BLaER1 treated with 17β-estradiol and CSF1 and Interleukin-3, amounts not matched to agents 10 nM and 100 nM (cell line): ENCODE data around the gene GNG2.

ENCODE experiments used
- H3K27ac ChIP-seq, 11 experiments: shearing (Covaris generic); formaldehyde crosslinking; 2 replicates each; pipeline ENCODE4 v1.8.1; 2022
- H3K27me3 ChIP-seq, 11 experiments: shearing (Covaris generic); formaldehyde crosslinking; 2 replicates each; pipeline ENCODE4 v1.8.1; 2022
- H3K36me3 ChIP-seq, 11 experiments: shearing (Covaris generic); formaldehyde crosslinking; 2 replicates each; pipeline ENCODE4 v1.8.1; 2022
- H3K4me1 ChIP-seq, 10 experiments: shearing (Covaris generic); formaldehyde crosslinking; 2 replicates each; pipeline ENCODE4 v1.8.1; 2022
- H3K4me2 ChIP-seq, 11 experiments: shearing (Covaris generic); formaldehyde crosslinking; 2 replicates each; pipeline ENCODE4 v1.8.1; 2022
- H3K4me3 ChIP-seq, 10 experiments: shearing (Covaris generic); formaldehyde crosslinking; 2 replicates each; pipeline ENCODE4 v1.8.1; 2022
- H3K9ac ChIP-seq, 11 experiments: shearing (Covaris generic); formaldehyde crosslinking; 2 replicates each; pipeline ENCODE4 v1.8.1; 2022
- H3K9me3 ChIP-seq, 11 experiments: shearing (Covaris generic); formaldehyde crosslinking; replicated peaks in 1 of 11; 2 replicates each; pipeline ENCODE4 v1.8.1; 2022
- H4K20me1 ChIP-seq, 11 experiments: shearing (Covaris generic); formaldehyde crosslinking; 2 replicates each; pipeline ENCODE4 v1.8.1; 2022
- Cebpa-rat ChIP-seq, 11 experiments: shearing (Covaris generic); IDR thresholded peaks; 2 replicates each; pipeline ENCODE4 v1.8.1; 2022

The GNG2 gene

DNA sequence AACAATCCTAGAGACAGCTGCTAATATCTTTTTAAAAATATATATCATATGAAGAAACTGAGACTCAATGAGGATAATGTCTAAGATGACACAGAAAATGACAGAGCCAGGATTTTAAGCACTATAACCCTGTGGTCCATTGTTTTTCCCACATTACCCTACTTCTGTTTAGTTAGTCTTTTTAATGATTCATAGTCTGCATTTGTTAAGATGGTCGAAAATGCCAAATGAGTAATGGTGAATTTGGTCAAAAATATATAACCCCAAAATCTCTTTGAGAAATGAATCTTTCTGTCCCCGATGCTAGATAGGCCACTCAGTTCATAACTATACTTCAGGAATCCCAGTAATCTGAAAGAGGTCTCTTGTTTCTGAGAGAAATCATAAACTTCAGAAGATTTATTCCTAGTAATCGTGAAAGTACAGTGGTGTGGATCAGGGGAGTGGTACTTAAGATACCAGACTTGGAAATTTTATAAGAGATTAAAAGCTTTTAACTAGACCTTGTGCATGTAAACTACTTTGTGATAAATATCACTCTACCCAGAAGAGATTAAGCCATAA, 139.7 kb downstream of the GNG2 start:
- Histone ChIP-seq H4K20me1 (peaks cover 1 to 35% (median 11%) of the 10 kb centered on the region in 11 experiments; a peak in 14 of 22 replicates), H3K9me3 (no peaks in the 10 kb centered on the region), H3K27me3 (no peaks in the 10 kb centered on the region), H3K4me2 (no peak overlapping the region), H3K4me3 (no peak overlapping the region), H3K36me3 (peaks cover 91 to 100% (median 97%) of the 10 kb centered on the region in 11 experiments), H3K4me1 (peaks cover 0 to 5% (median 0%) of the 10 kb centered on the region in 10 experiments; a peak in 5 of 20 replicates), H3K27ac (no peak overlapping the region), H3K9ac (no peak overlapping the region)
- TF ChIP-seq Cebpa-rat (IDR thresholded peaks at IDR 0.05): no peak

DNA sequence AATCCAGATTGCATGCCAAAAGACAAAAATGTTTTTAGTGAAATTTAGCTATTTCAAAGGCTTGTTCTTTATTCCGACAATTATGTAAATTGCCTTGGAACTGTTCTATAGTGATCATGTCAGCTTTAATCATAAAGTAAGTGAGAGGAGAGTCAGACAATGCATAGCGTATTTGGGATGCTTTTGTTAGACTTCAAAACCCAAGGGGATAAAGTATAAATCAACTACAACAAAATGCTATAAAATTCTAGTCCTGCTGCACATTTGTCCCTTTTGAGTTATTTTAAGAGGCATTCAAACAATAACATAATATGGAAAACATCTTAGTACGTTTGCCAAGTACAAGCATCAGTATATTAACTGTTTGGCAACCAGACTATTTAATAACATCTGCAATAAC, 140.3 kb downstream of the GNG2 start:
- no peak overlapping the region for H3K4me2 ChIP-seq
- no peaks in the 10 kb centered on the region for H3K27me3 ChIP-seq
- no peak overlapping the region for H3K4me3 ChIP-seq
- no peaks in the 10 kb centered on the region for H3K9me3 ChIP-seq
- H3K4me1 ChIP-seq: no peaks in the 10 kb centered on the region
- peaks cover 91 to 100% (median 97%) of the 10 kb centered on the region in 11 experiments for H3K36me3 ChIP-seq
- no peak overlapping the region for H3K9ac ChIP-seq
- no peak for TF ChIP-seq Cebpa-rat (IDR thresholded peaks at IDR 0.05)
- H4K20me1 ChIP-seq: peaks cover 0 to 35% (median 10%) of the 10 kb centered on the region in 11 experiments; a peak in 11 of 22 replicates
- no peak overlapping the region for H3K27ac ChIP-seq

DNA sequence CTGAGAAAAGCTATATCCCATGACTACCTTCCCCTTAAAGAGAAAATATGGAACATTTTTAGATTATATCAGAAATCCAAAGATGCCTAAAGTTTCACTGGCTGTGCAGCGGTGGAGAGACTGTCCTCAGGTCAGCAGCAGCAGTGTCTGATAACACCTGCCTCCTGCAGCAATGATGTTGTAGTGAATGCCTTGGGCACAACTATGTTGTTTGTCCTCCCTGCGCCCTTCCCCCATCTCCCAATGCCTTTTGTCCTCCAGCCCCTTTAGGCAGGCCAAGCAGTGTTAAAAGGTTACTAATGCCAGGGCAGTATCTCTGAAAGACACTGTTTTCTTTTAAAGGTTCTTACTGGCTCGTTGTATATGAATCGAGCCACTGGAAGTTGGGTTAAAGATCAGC, 142.1 kb downstream of the GNG2 start:
- Histone ChIP-seq H3K4me1 (no peaks in the 10 kb centered on the region), H3K4me2 (no peak overlapping the region), H3K9me3 (no peaks in the 10 kb centered on the region), H3K4me3 (no peak overlapping the region), H3K9ac (no peak overlapping the region), H3K36me3 (peaks cover 97 to 100% (median 100%) of the 10 kb centered on the region in 11 experiments), H3K27ac (no peak overlapping the region), H3K27me3 (no peaks in the 10 kb centered on the region), H4K20me1 (peaks cover 0 to 24% (median 0%) of the 10 kb centered on the region in 11 experiments; a peak in 6 of 22 replicates)
- no peak for TF ChIP-seq Cebpa-rat (IDR thresholded peaks at IDR 0.05)

DNA sequence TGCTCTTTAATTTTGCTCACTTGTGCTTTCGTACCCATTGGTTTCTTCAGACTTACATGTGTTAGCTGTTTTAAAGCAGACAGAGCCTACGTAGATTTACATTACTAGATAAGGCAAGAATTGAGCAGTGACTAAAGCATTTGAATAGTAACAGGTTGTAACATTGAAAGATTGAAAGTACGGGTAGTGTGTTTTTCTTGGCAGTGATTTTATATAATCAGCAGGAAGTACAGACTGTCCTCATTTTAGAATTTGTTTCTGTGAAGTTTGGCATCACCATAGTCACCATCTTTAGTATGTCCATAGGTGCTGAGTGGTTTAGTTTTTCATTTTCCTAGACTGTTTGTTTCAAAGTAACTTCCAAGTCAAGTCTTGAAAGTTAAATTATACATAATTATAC, 142.9 kb downstream of the GNG2 start:
- no peak overlapping the region for H3K4me3 ChIP-seq
- peaks cover 0 to 24% (median 0%) of the 10 kb centered on the region in 11 experiments; a peak in 7 of 22 replicates for H4K20me1 ChIP-seq
- no peak overlapping the region for H3K9ac ChIP-seq
- no peak overlapping the region for H3K27ac ChIP-seq
- peaks cover 98 to 100% (median 100%) of the 10 kb centered on the region in 11 experiments for H3K36me3 ChIP-seq
- no peaks in the 10 kb centered on the region for H3K9me3 ChIP-seq
- no peak overlapping the region for H3K4me2 ChIP-seq
- no peak for TF ChIP-seq Cebpa-rat (IDR thresholded peaks at IDR 0.05)
- no peaks in the 10 kb centered on the region for H3K27me3 ChIP-seq
- H3K4me1 ChIP-seq: no peaks in the 10 kb centered on the region

DNA sequence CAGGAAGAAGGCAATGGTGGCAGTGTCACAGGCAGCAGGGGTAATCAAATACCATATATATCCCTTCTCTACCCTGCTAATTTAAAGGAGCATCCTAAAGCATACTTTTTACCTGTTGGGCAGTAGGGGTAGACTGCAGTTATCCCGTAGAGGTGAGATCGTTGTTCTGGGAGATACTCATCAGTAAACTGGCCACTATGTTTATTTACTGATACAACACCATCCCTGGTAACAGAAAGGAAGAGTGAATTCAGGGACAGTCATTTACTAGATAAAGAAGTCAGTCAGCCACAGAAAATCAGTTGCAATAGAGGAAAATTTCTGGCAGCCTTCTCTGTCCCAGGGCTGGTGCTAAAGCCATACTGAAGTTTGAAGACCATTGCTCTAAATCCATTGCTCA, 145.2 kb downstream of the GNG2 start:
- Histone ChIP-seq H3K4me3 (no peak overlapping the region), H3K9ac (no peak overlapping the region), H3K4me1 (peaks cover 0 to under 1% (median 0%) of the 10 kb centered on the region in 10 experiments; a peak in 1 of 20 replicates), H3K4me2 (no peak overlapping the region), H4K20me1 (peaks cover 0 to 24% (median 0%) of the 10 kb centered on the region in 11 experiments; a peak in 7 of 22 replicates), H3K36me3 (peaks cover 98 to 100% (median 100%) of the 10 kb centered on the region in 11 experiments), H3K27ac (no peak overlapping the region), H3K9me3 (no peaks in the 10 kb centered on the region), H3K27me3 (no peaks in the 10 kb centered on the region)
- TF ChIP-seq Cebpa-rat (IDR thresholded peaks at IDR 0.05): no peak

DNA sequence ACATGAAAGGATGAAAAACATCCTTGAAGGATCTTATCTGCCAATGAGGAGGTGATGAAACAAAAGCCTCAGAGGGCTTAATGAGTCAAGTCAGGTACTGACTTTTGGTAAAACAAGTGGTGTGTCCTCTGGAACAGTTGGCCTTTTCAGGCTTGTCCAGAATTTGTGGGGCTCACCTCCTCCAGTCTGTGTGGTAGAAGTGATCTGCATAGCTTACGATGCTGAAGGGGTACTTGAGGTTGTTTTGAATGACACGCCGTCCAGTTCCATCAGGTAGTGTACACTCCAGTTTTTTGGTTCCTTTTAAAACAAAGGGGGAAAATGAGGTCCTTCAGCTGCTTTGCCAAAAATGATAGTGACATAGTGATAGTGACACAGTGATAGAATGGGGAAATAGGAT, 145.9 kb downstream of the GNG2 start:
- Histone ChIP-seq H3K9ac (no peak overlapping the region), H3K4me2 (no peak overlapping the region), H3K9me3 (no peaks in the 10 kb centered on the region), H3K4me1 (peaks cover 0 to 7% (median 4%) of the 10 kb centered on the region in 10 experiments; a peak in 15 of 20 replicates), H3K27me3 (no peaks in the 10 kb centered on the region), H4K20me1 (peaks cover 0 to 19% (median 0%) of the 10 kb centered on the region in 11 experiments; a peak in 7 of 22 replicates), H3K36me3 (peaks cover 99 to 100% (median 100%) of the 10 kb centered on the region in 11 experiments), H3K4me3 (no peak overlapping the region), H3K27ac (no peak overlapping the region)
- TF ChIP-seq Cebpa-rat (IDR thresholded peaks at IDR 0.05): no peak

DNA sequence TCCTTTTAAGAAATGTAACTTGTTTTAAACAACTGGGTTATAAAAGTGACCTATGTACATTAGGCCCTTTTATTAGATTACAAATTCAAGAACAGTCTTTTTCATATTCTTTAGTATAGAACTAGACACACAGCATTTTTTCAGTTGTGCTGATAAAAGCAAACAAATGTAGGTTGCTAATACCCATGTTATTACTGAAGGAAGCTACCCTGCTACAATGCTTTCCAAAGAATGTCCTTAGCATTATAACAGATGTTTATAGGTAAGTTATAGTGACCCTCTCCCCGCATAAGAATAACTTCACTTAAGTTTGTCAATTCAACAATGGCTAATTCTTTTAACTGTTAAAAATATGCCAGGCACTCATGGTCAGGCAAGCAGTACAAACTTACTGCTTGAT, 146.8 kb downstream of the GNG2 start:
- no peaks in the 10 kb centered on the region for H3K27me3 ChIP-seq
- no peaks in the 10 kb centered on the region for H3K9me3 ChIP-seq
- TF ChIP-seq Cebpa-rat (IDR thresholded peaks at IDR 0.05): no peak
- H3K36me3 ChIP-seq: peaks cover 96 to 100% (median 100%) of the 10 kb centered on the region in 11 experiments
- no peak overlapping the region for H3K27ac ChIP-seq
- no peak overlapping the region for H3K4me3 ChIP-seq
- H4K20me1 ChIP-seq: peaks cover 0 to 16% (median 0%) of the 10 kb centered on the region in 11 experiments; a peak in 7 of 22 replicates
- H3K4me2 ChIP-seq: no peak overlapping the region
- H3K9ac ChIP-seq: no peak overlapping the region
- peaks cover 5 to 16% (median 12%) of the 10 kb centered on the region in 10 experiments for H3K4me1 ChIP-seq

DNA sequence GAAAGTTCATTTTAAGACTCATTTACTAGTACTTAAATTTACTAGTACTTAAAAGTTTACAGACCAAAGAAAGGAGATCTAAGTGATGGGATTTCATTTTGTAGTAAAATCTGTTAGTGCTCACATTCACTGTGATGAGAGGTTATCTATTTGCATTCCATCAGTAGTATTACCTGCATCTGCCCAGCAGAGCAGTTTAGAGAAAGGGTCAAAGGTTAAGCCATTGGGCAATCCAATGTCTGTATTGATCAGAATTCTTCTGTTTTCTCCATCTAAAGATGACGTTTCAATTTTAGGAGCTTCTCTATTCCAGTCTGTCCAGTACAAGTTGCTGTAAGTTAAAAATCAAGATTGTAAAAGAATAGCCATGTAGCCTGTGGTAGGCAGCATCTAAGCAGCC, 147.2 kb downstream of the GNG2 start:
- no peaks in the 10 kb centered on the region for H3K9me3 ChIP-seq
- H3K36me3 ChIP-seq: peaks cover 91 to 98% (median 97%) of the 10 kb centered on the region in 11 experiments
- H3K4me2 ChIP-seq: no peak overlapping the region
- TF ChIP-seq Cebpa-rat (IDR thresholded peaks at IDR 0.05): no peak
- H3K9ac ChIP-seq: no peak overlapping the region
- no peak overlapping the region for H3K27ac ChIP-seq
- H3K4me1 ChIP-seq: peaks cover 9 to 20% (median 17%) of the 10 kb centered on the region in 10 experiments
- peaks cover 0 to 12% (median 0%) of the 10 kb centered on the region in 11 experiments; a peak in 6 of 22 replicates for H4K20me1 ChIP-seq
- H3K4me3 ChIP-seq: no peak overlapping the region
- H3K27me3 ChIP-seq: no peaks in the 10 kb centered on the region

DNA sequence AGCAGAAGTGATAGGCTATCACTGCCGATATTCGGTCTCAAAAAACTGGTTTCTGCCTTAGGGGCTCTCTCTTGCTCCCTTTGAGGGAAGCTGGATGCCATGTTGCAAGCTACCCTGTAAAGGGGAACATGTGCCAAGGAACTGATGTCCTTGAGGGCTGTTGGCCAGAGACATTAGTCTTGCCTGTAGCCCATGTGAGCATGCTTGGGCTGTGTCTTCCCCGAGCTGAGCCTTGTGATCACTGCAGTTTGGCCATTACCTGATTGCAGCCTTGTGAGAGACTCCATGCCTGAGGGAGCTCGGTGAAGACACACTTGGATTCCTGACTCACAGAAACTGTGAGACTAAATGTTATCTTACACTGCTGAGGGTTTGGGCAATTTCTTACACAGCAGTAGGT, 147.7 kb downstream of the GNG2 start:
- Histone ChIP-seq H3K4me1 (peaks cover 14 to 25% (median 22%) of the 10 kb centered on the region in 10 experiments), H3K4me2 (no peak overlapping the region), H3K9me3 (no peaks in the 10 kb centered on the region), H3K27ac (no peak overlapping the region), H3K36me3 (peaks cover 86 to 95% (median 92%) of the 10 kb centered on the region in 11 experiments), H3K4me3 (no peak overlapping the region), H3K27me3 (no peaks in the 10 kb centered on the region), H4K20me1 (peaks cover 0 to 10% (median 0%) of the 10 kb centered on the region in 11 experiments; a peak in 5 of 22 replicates), H3K9ac (no peak overlapping the region)
- no peak for TF ChIP-seq Cebpa-rat (IDR thresholded peaks at IDR 0.05)
